WTC11 (cell line): ENCODE results near the gene RIMBP2. TPM values are rescaled to one million over a fixed set of nuclear protein-coding genes. Genes with fewer than 3 reads are reported as not detected.

ENCODE experiments used
- ATAC-seq: fragments of 200-7000 bp; cut with Tn5 transposase; 2 replicates; pipeline ENCODE4 v1.10.0; 2021; ENCODE audit warnings: mild to moderate bottlenecking, moderate library complexity
- CTCF ChIA-PET: fragments of 300-600 bp; sonication (Branson Sonifier 250); formaldehyde crosslinking; loops from one replicate; lab custom pipeline; 2021; ENCODE audit warnings: antibody characterized with exemption; lab: Charles Lee
- POLR2A ChIA-PET: fragments of 350-600 bp; sonication (Branson Sonifier 250); formaldehyde crosslinking; loops from one replicate; lab custom pipeline; 2021; ENCODE audit warnings: antibody characterized with exemption; lab: Charles Lee
- DNase-seq: peaks from one replicate; pipeline ENCODE4 v3.0.0; 2021; ENCODE audit warnings: low spot score
- H3K27ac Mint-ChIP-seq: 2 replicates; pipeline ENCODE4 v1.8.0; 2021; ENCODE audit warnings: mixed read lengths
- H3K27me3 Mint-ChIP-seq: 2 replicates; pipeline ENCODE4 v1.8.0; 2021; ENCODE audit warnings: low read depth, mild to moderate bottlenecking, moderate library complexity, mixed read lengths
- H3K36me3 Mint-ChIP-seq: 2 replicates; pipeline ENCODE4 v1.8.0; 2021; ENCODE audit warnings: mixed read lengths
- H3K4me1 Mint-ChIP-seq: 2 replicates; pipeline ENCODE4 v1.8.0; 2022; ENCODE audit warnings: mixed read lengths
- H3K4me3 Mint-ChIP-seq: 2 replicates; pipeline ENCODE4 v1.8.0; 2021; ENCODE audit warnings: mild to moderate bottlenecking, moderate library complexity, mixed read lengths
- H3K9me3 Mint-ChIP-seq: 2 replicates; pipeline ENCODE4 v1.8.0; 2021; ENCODE audit warnings: mixed read lengths
- AFF4 ChIP-seq: sonication (generic); formaldehyde crosslinking; IDR thresholded peaks from 2 replicates; pipeline ENCODE4 v1.8.1; 2023; ENCODE audit warnings: mild to moderate bottlenecking, missing genetic modification reagents, borderline replicate concordance
- E2F5 ChIP-seq: sonication (generic); formaldehyde crosslinking; IDR thresholded peaks from 2 replicates; pipeline ENCODE4 v1.8.1; 2022; ENCODE audit warnings: mild to moderate bottlenecking, moderate library complexity, missing genetic modification reagents
- ELF4 ChIP-seq: sonication (generic); formaldehyde crosslinking; IDR thresholded peaks from 2 replicates; pipeline ENCODE4 v1.8.1; 2022; ENCODE audit warnings: low read depth, mild to moderate bottlenecking, moderate library complexity, missing genetic modification reagents
- ESRRA ChIP-seq: sonication (generic); formaldehyde crosslinking; IDR thresholded peaks from 2 replicates; pipeline ENCODE4 v1.8.1; 2022; ENCODE audit warnings: mild to moderate bottlenecking, missing genetic modification reagents, borderline replicate concordance
- FOXK1 ChIP-seq: sonication (generic); formaldehyde crosslinking; IDR thresholded peaks from 2 replicates; pipeline ENCODE4 v1.8.0; 2022; ENCODE audit warnings: mild to moderate bottlenecking, moderate library complexity, missing genetic modification reagents
- FOXP4 ChIP-seq: sonication (generic); formaldehyde crosslinking; IDR thresholded peaks from 2 replicates; pipeline ENCODE4 v1.8.0; 2022; ENCODE audit warnings: mild to moderate bottlenecking, missing genetic modification reagents
- MXD4 ChIP-seq: fragments of 250-450 bp; sonication (Bioruptor Pico); IDR thresholded peaks from 2 replicates; pipeline ENCODE4 v1.8.0; 2021; ENCODE audit warnings: mild to moderate bottlenecking, moderate library complexity, borderline replicate concordance
- MYBL2 ChIP-seq: sonication (generic); formaldehyde crosslinking; IDR thresholded peaks from 2 replicates; pipeline ENCODE4 v1.8.1; 2023; ENCODE audit warnings: mild to moderate bottlenecking, moderate library complexity, missing genetic modification reagents
- NR2C2 ChIP-seq: sonication (generic); formaldehyde crosslinking; IDR thresholded peaks from 2 replicates; pipeline ENCODE4 v1.8.0; 2022; ENCODE audit warnings: mild to moderate bottlenecking, missing genetic modification reagents
- PRRX2 ChIP-seq: fragments of 250-450 bp; sonication (Bioruptor Pico); IDR thresholded peaks from 2 replicates; pipeline ENCODE4 v1.8.0; 2021; ENCODE audit warnings: mild to moderate bottlenecking
- RELA ChIP-seq: sonication (generic); formaldehyde crosslinking; IDR thresholded peaks from 2 replicates; pipeline ENCODE4 v1.8.1; 2022; ENCODE audit warnings: missing genetic modification reagents, mild to moderate bottlenecking, borderline replicate concordance
- RORB ChIP-seq: fragments of 250-450 bp; sonication (Bioruptor Pico); IDR thresholded peaks from 2 replicates; pipeline ENCODE4 v1.9.0; 2021; ENCODE audit warnings: mild to moderate bottlenecking
- SMAD4 ChIP-seq: sonication (generic); formaldehyde crosslinking; IDR thresholded peaks from 2 replicates; pipeline ENCODE4 v1.8.0; 2022; ENCODE audit warnings: mild to moderate bottlenecking, missing genetic modification reagents
- TEAD4 ChIP-seq: sonication (generic); formaldehyde crosslinking; IDR thresholded peaks from 2 replicates; pipeline ENCODE4 v1.8.0; 2022; ENCODE audit warnings: mild to moderate bottlenecking, missing genetic modification reagents
- USF2 ChIP-seq: sonication (generic); formaldehyde crosslinking; IDR thresholded peaks from 2 replicates; pipeline ENCODE4 v1.8.1; 2023; ENCODE audit warnings: mild to moderate bottlenecking, missing genetic modification reagents, moderate library complexity
- ZMAT4 ChIP-seq: fragments of 250-450 bp; sonication (Bioruptor Pico); IDR thresholded peaks from 2 replicates; pipeline ENCODE4 v1.9.0; 2021; ENCODE audit warnings: mild to moderate bottlenecking
- ZNF138 ChIP-seq: sonication (generic); formaldehyde crosslinking; conservative IDR thresholded peaks from 2 replicates; pipeline ENCODE4 v1.8.1; 2022; ENCODE audit warnings: mild to moderate bottlenecking, moderate library complexity, missing genetic modification reagents
- ZNF263 ChIP-seq: sonication (generic); formaldehyde crosslinking; IDR thresholded peaks from 2 replicates; pipeline ENCODE4 v1.8.1; 2022; ENCODE audit warnings: low read depth, mild to moderate bottlenecking, moderate library complexity, missing genetic modification reagents
- ZNF281 ChIP-seq: sonication (generic); formaldehyde crosslinking; IDR thresholded peaks from 2 replicates; pipeline ENCODE4 v1.8.0; 2023; ENCODE audit warnings: mild to moderate bottlenecking, missing genetic modification reagents
- ZNF396 ChIP-seq: fragments of 250-450 bp; sonication (Bioruptor Pico); IDR thresholded peaks from 2 replicates; pipeline ENCODE4 v1.8.0; 2021; ENCODE audit warnings: mild to moderate bottlenecking, moderate library complexity, borderline replicate concordance
- ZNF416 ChIP-seq: fragments of 250-450 bp; sonication (Bioruptor Pico); IDR thresholded peaks from 2 replicates; pipeline ENCODE4 v1.9.0; 2021; ENCODE audit warnings: mild to moderate bottlenecking, inconsistent platforms
- total RNA-seq: library from RNA; stranded (reverse); gene quantifications from 3 replicates; pipeline ENCODE4 v1.2.3, GENCODE V29; 2021

The RIMBP2 gene
- total RNA-seq, 1 experiment from 2014 or later = 2.6 TPM

GRCh38 chr12:130418251-130418650 is 297.8 kb downstream of the RIMBP2 start (continued):
- TF ChIP-seq USF2 (CRISPR knock-in tag) (no peak), FOXK1 (no peak)

GRCh38 chr12:130414381-130414780 is 301.7 kb downstream of the RIMBP2 start:
- CTCF ChIA-PET = interaction anchor here (1.2 kb wide), 1 partner anchor 334 kb away, joined by 3 read pairs; no protein-coding TSS in a partner anchor
- Mint-ChIP-seq H3K9me3 (no peaks in the 10 kb centered on the region), H3K36me3 (no peaks in the 10 kb centered on the region)

GRCh38 chr12:130413909-130414308 is 302.2 kb downstream of the RIMBP2 start:
- H3K27ac Mint-ChIP-seq = no peak overlapping the region
- TF ChIP-seq AFF4 (CRISPR knock-in tag) = no peak
- no peak for TF ChIP-seq ELF4 (CRISPR knock-in tag)
- TF ChIP-seq ZNF396 = no peak
- TF ChIP-seq FOXP4 (CRISPR knock-in tag) = no peak
- no peak for TF ChIP-seq TEAD4 (CRISPR knock-in tag)
- no peak for TF ChIP-seq SMAD4 (CRISPR knock-in tag)
- no peak for TF ChIP-seq E2F5
- TF ChIP-seq RORB (CRISPR knock-in tag) = no peak
- TF ChIP-seq MYBL2 (CRISPR knock-in tag) = no peak
- no peak for TF ChIP-seq NR2C2 (CRISPR knock-in tag)
- TF ChIP-seq ESRRA (CRISPR knock-in tag) = no peak
- no peak for TF ChIP-seq MXD4 (CRISPR knock-in tag)

More at GRCh38 chr12:130414381-130414780, 301.7 kb downstream of the RIMBP2 start:
- POLR2A ChIA-PET = no interaction called here
- Mint-ChIP-seq H3K4me1 (no peaks in the 10 kb centered on the region), H3K4me3 (no peak overlapping the region), H3K27me3 (no peaks in the 10 kb centered on the region), H3K27ac (no peak overlapping the region)
- DNase-seq = no peak
- no peak for TF ChIP-seq RELA (CRISPR knock-in tag)
- TF ChIP-seq ZNF281 (CRISPR knock-in tag) = no peak
- no peak for TF ChIP-seq ZMAT4 (CRISPR knock-in tag)
- TF ChIP-seq ZNF138 = no peak
- no peak for TF ChIP-seq ZNF263 (CRISPR knock-in tag)
- TF ChIP-seq ZNF416 (CRISPR knock-in tag) = no peak
- TF ChIP-seq PRRX2 (CRISPR knock-in tag) = no peak
- no peak for ATAC-seq

More at GRCh38 chr12:130413909-130414308, 302.2 kb downstream of the RIMBP2 start:
- ATAC-seq (no peak), DNase-seq (no peak)
- Mint-ChIP-seq H3K4me3 (no peak overlapping the region), H3K27me3 (no peaks in the 10 kb centered on the region), H3K36me3 (no peaks in the 10 kb centered on the region), H3K4me1 (no peaks in the 10 kb centered on the region), H3K9me3 (no peaks in the 10 kb centered on the region)
- CTCF ChIA-PET = interaction anchor here (1.2 kb wide), 1 partner anchor 334 kb away, joined by 3 read pairs; no protein-coding TSS in a partner anchor
- POLR2A ChIA-PET = no interaction called here
